H9 (cell line): ENCODE measurements around the gene ENOX1. TPM values are rescaled to one million over a fixed set of nuclear protein-coding genes. Genes with fewer than 3 reads are reported as not detected.
"Not testable (repeated sequence)": the region's sequence is repeated elsewhere in the genome, so short reads cannot be mapped to it uniquely, and the experiment has no call there.

Source experiments
- DNase-seq: peaks from one replicate; pipeline ENCODE4 v3.0.0-alpha.2; 2017
- H2AFZ ChIP-seq: one replicate; pipeline ENCODE4 v1.6.1; 2013; ENCODE audit warnings: mild to moderate bottlenecking, low read length, control low read depth, moderate library complexity
- H2AK5ac ChIP-seq: 2 replicates; pipeline ENCODE4 v1.6.1; 2013; ENCODE audit warnings: low read length, control low read depth, mixed read lengths; ENCODE audit not compliant: insufficient read length
- H2BK120ac ChIP-seq: one replicate; pipeline ENCODE4 v1.6.1; 2013; ENCODE audit warnings: low read depth, mild to moderate bottlenecking, low read length, control low read depth, inconsistent platforms; ENCODE audit not compliant: poor library complexity, severe bottlenecking
- H2BK12ac ChIP-seq: 2 replicates; pipeline ENCODE4 v1.6.1; 2013; ENCODE audit warnings: low read length, control low read depth, mixed read lengths, low read depth; ENCODE audit not compliant: insufficient read length
- H2BK15ac ChIP-seq: 2 replicates; pipeline ENCODE4 v1.6.1; 2013; ENCODE audit warnings: low read depth, low read length, control low read depth
- H2BK20ac ChIP-seq: one replicate; pipeline ENCODE4 v1.6.1; 2013; ENCODE audit warnings: low read depth, mild to moderate bottlenecking, low read length, control low read depth, inconsistent platforms; ENCODE audit not compliant: poor library complexity, severe bottlenecking
- H2BK5ac ChIP-seq: 2 replicates; pipeline ENCODE4 v1.6.1; 2013; ENCODE audit warnings: low read length, control low read depth, mixed read lengths; ENCODE audit not compliant: insufficient read length
- H3K14ac ChIP-seq: 2 replicates; pipeline ENCODE4 v1.6.1; 2013; ENCODE audit warnings: low read length, control low read depth; ENCODE audit not compliant: insufficient read depth
- H3K18ac ChIP-seq: 2 replicates; pipeline ENCODE4 v1.6.1; 2013; ENCODE audit warnings: low read depth, mild to moderate bottlenecking, mixed read lengths, low read length, control low read depth; ENCODE audit not compliant: insufficient read length
- H3K23ac ChIP-seq: 2 replicates; pipeline ENCODE4 v1.6.1; 2013; ENCODE audit warnings: low read length, control low read depth, mixed read lengths, low read depth; ENCODE audit not compliant: insufficient read length
- H3K23me2 ChIP-seq: 2 replicates; pipeline ENCODE4 v1.6.1; 2013; ENCODE audit warnings: low read depth, mild to moderate bottlenecking, mixed read lengths, low read length, control low read depth; ENCODE audit not compliant: insufficient read length, poor library complexity, severe bottlenecking
- H3K27ac ChIP-seq: 2 replicates; pipeline ENCODE4 v1.5.1; 2013; ENCODE audit warnings: low read length, control low read depth, mixed read lengths, low read depth; ENCODE audit not compliant: insufficient read length
- H3K27me3 ChIP-seq: 2 replicates; pipeline ENCODE4 v1.6.1; 2013; ENCODE audit warnings: low read length, control low read depth, inconsistent platforms; ENCODE audit not compliant: insufficient read depth
- H3K4ac ChIP-seq: 2 replicates; pipeline ENCODE4 v1.6.1; 2013; ENCODE audit warnings: low read depth, mild to moderate bottlenecking, control low read depth, inconsistent platforms, low read length, moderate library complexity
- H3K4me1 ChIP-seq: 2 replicates; pipeline ENCODE4 v1.6.1; 2013; ENCODE audit warnings: low read length, control low read depth, inconsistent platforms; ENCODE audit not compliant: insufficient read depth
- H3K4me2 ChIP-seq: 2 replicates; pipeline ENCODE4 v1.6.1; 2013; ENCODE audit warnings: low read length, control low read depth, mixed read lengths; ENCODE audit not compliant: insufficient read length, insufficient read depth
- H3K56ac ChIP-seq: 2 replicates; pipeline ENCODE4 v1.6.1; 2013; ENCODE audit warnings: low read depth, mild to moderate bottlenecking, mixed read lengths, low read length, control low read depth; ENCODE audit not compliant: insufficient read length
- H3K79me1 ChIP-seq: 2 replicates; pipeline ENCODE4 v1.6.1; 2013; ENCODE audit warnings: low read depth, mild to moderate bottlenecking, moderate library complexity, low read length, control low read depth, inconsistent platforms; ENCODE audit not compliant: insufficient read depth, poor library complexity, severe bottlenecking
- H3K79me2 ChIP-seq: 2 replicates; pipeline ENCODE4 v1.6.1; 2013; ENCODE audit warnings: low read length, control low read depth, inconsistent platforms; ENCODE audit not compliant: insufficient read depth
- H3K9ac ChIP-seq: 2 replicates; pipeline ENCODE4 v1.6.1; 2013; ENCODE audit warnings: low read length, control low read depth, mixed read lengths; ENCODE audit not compliant: insufficient read length; ENCODE audit errors: extremely low read depth
- H3K9me3 ChIP-seq: one replicate; pipeline ENCODE4 v1.6.1; 2013; ENCODE audit warnings: low read depth, low read length, inconsistent platforms; ENCODE audit not compliant: control insufficient read depth
- H3T11ph ChIP-seq: one replicate; pipeline ENCODE4 v1.6.1; 2013; ENCODE audit warnings: mild to moderate bottlenecking, low read length, control low read depth, inconsistent platforms
- H4K20me1 ChIP-seq: one replicate; pipeline ENCODE4 v1.6.1; 2013; ENCODE audit not compliant: control insufficient read depth, insufficient read length, insufficient read depth
- H4K5ac ChIP-seq: 2 replicates; pipeline ENCODE4 v1.6.1; 2013; ENCODE audit warnings: low read depth, mild to moderate bottlenecking, mixed read lengths, low read length, control low read depth; ENCODE audit not compliant: insufficient read length
- H4K8ac ChIP-seq: replicated peaks from 2 replicates; pipeline ENCODE4 v1.6.1; 2013; ENCODE audit warnings: low read length, control low read depth, mixed read lengths, low read depth; ENCODE audit not compliant: insufficient read length
- H4K91ac ChIP-seq: 2 replicates; pipeline ENCODE4 v1.6.1; 2013; ENCODE audit warnings: low read depth, mild to moderate bottlenecking, moderate library complexity, mixed read lengths, low read length, control low read depth; ENCODE audit not compliant: insufficient read length
- H3K27ac Mint-ChIP-seq, 3 experiments: 2 replicates in 2 of 3; 3 replicates in 1 of 3; pipeline ENCODE4 v1.8.0; 2020 to 2021; ENCODE audit warnings: mixed read lengths in 3 of 3, mild to moderate bottlenecking in 1 of 3, moderate library complexity in 1 of 3
- H3K27me3 Mint-ChIP-seq: 2 replicates; pipeline ENCODE4 v1.8.0; 2021; ENCODE audit warnings: low read depth, mild to moderate bottlenecking, moderate library complexity, mixed read lengths
- H3K36me3 Mint-ChIP-seq, 3 experiments: 2 replicates in 2 of 3; 3 replicates in 1 of 3; pipeline ENCODE4 v1.8.0; 2020 to 2021; ENCODE audit warnings: low read depth in 3 of 3, mixed read lengths in 3 of 3; ENCODE audit not compliant: insufficient read depth in 1 of 3
- H3K4me1 Mint-ChIP-seq, 2 experiments: 2 replicates each; pipeline ENCODE4 v1.8.0; 2020; ENCODE audit warnings: mixed read lengths in 2 of 2
- H3K4me3 Mint-ChIP-seq, 2 experiments: 2 replicates in 1 of 2; 3 replicates in 1 of 2; pipeline ENCODE4 v1.8.0; 2020 to 2021; ENCODE audit warnings: mild to moderate bottlenecking in 2 of 2, mixed read lengths in 2 of 2, moderate library complexity in 1 of 2
- H3K9me3 Mint-ChIP-seq, 2 experiments: 2 replicates in 1 of 2; 3 replicates in 1 of 2; pipeline ENCODE4 v1.8.0; 2020; ENCODE audit warnings: mild to moderate bottlenecking in 2 of 2, mixed read lengths in 2 of 2, moderate library complexity in 1 of 2
- CTCF ChIP-seq: fragments of 200-600 bp; sonication (generic); conservative IDR thresholded peaks from 3 replicates; pipeline ENCODE4 v1.8.0; 2021; ENCODE audit warnings: antibody characterized with exemption, mild to moderate bottlenecking
- WGBS: extraction: QIAGEN DNeasy Blood & Tissue Kit; methylation state at CpG from one replicate; pipeline ENCODE4 v1.1.7; 2013; ENCODE audit warnings: missing lambda C conversion rate, low lambda C conversion rate, mixed read lengths; ENCODE audit not compliant: insufficient read length; ENCODE audit errors: extremely low coverage; 5-methylcytosine and 5-hydroxymethylcytosine counted together
- total RNA-seq: library from RNA; stranded (reverse); gene quantifications from 2 replicates; pipeline ENCODE4 v1.2.1, GENCODE V29; 2021

The ENOX1 gene
- total RNA-seq, 1 experiment from 2014 or later: 0.24 TPM

GRCh38 chr13:43422116-43422515, 364.7 kb downstream of the ENOX1 start:
- H2BK5ac ChIP-seq: no peak overlapping the region
- H2AK5ac ChIP-seq: no peak overlapping the region
- H4K5ac ChIP-seq: no peak overlapping the region
- no peak overlapping the region for H2AFZ ChIP-seq
- H3K4me1 Mint-ChIP-seq: peaks cover 22 to 24% of the 10 kb centered on the region in 2 experiments
- no peak overlapping the region for H2BK15ac ChIP-seq
- no peak overlapping the region for H3T11ph ChIP-seq
- no peaks in the 10 kb centered on the region for H3K27me3 ChIP-seq
- H3K9me3 ChIP-seq: no peaks in the 10 kb centered on the region
- peaks cover 10 to 11% of the 10 kb centered on the region in 2 experiments for H3K9me3 Mint-ChIP-seq
- peaks cover 2% of the 10 kb centered on the region; the same call in 1 of the 2 replicates for H3K27me3 Mint-ChIP-seq
- no peak overlapping the region for H3K23ac ChIP-seq
- no peak overlapping the region for H3K4me2 ChIP-seq
- no peaks in the 10 kb centered on the region for H4K20me1 ChIP-seq
- no peak overlapping the region for H3K27ac Mint-ChIP-seq
- H3K23me2 ChIP-seq: no peaks in the 10 kb centered on the region
- no peaks in the 10 kb centered on the region for H3K79me1 ChIP-seq
- no peak for TF ChIP-seq CTCF
- H3K79me2 ChIP-seq: no peaks in the 10 kb centered on the region
- no peak overlapping the region for H4K8ac ChIP-seq
- no peak overlapping the region for H3K27ac ChIP-seq
- H3K4me3 Mint-ChIP-seq: no peak overlapping the region
- no peak overlapping the region for H2BK20ac ChIP-seq
- H3K56ac ChIP-seq: no peak overlapping the region
- no peak overlapping the region for H2BK120ac ChIP-seq
- no peak overlapping the region for H3K14ac ChIP-seq
- no peak overlapping the region for H2BK12ac ChIP-seq
- no peak overlapping the region for H4K91ac ChIP-seq
- H3K18ac ChIP-seq: no peak overlapping the region
- H3K9ac ChIP-seq: no peak overlapping the region
- DNase-seq: no peak
- H3K36me3 Mint-ChIP-seq: peaks cover 1 to 17% (median 5%) of the 10 kb centered on the region in 3 experiments; a peak in 5 of 7 replicates
- H3K4me1 ChIP-seq: peaks cover 10% of the 10 kb centered on the region
- H3K4ac ChIP-seq: no peak overlapping the region

GRCh38 chr13:43416842-43417241, 369.9 kb downstream of the ENOX1 start:
- DNase-seq, H3K9ac ChIP-seq, H3K27me3 ChIP-seq, H3K23ac ChIP-seq, H2AK5ac ChIP-seq, H3T11ph ChIP-seq, H4K5ac ChIP-seq, H2AFZ ChIP-seq, H2BK20ac ChIP-seq, H4K8ac ChIP-seq, H4K20me1 ChIP-seq, H3K27ac Mint-ChIP-seq, H3K4me1 Mint-ChIP-seq, H3K18ac ChIP-seq, H3K23me2 ChIP-seq, H3K9me3 ChIP-seq, H3K79me1 ChIP-seq, H3K4me1 ChIP-seq, H3K79me2 ChIP-seq, H3K27ac ChIP-seq, H3K4me3 Mint-ChIP-seq, H3K14ac ChIP-seq, H2BK120ac ChIP-seq, H2BK5ac ChIP-seq, H3K56ac ChIP-seq, H2BK12ac ChIP-seq, H4K91ac ChIP-seq, H3K27me3 Mint-ChIP-seq, H3K4me2 ChIP-seq, H2BK15ac ChIP-seq, H3K4ac ChIP-seq: not testable (repeated sequence)
- no CpG with 5 or more reads among the region's 22 CpGs for WGBS
- H3K36me3 Mint-ChIP-seq: peaks cover 3 to 25% (median 8%) of the 10 kb centered on the region in 3 experiments; a peak in 6 of 7 replicates
- H3K9me3 Mint-ChIP-seq: peaks cover 19 to 26% of the 10 kb centered on the region in 2 experiments
